GM12878 (cell line): Measurements from ENCODE around the gene CELSR1. TPM values are rescaled to one million over a fixed set of nuclear protein-coding genes. Genes with fewer than 3 reads are reported as not detected.

Experiments used
- ATAC-seq: fragments of 200-7000 bp; cut with Tn5 transposase; 3 replicates; pipeline ENCODE4 v1.9.1; 2020; ENCODE audit warnings: mild to moderate bottlenecking, moderate library complexity
- BruUV-seq: library from RNA; stranded (reverse); fragments of 400-500 nt; replicated peaks from 2 replicates; lab custom pipeline; 2021; lab: Mats Ljungman, UMichigan
- CTCF ChIA-PET: fragments of 300-600 bp; sonication (Branson Sonifier 250); formaldehyde crosslinking; extraction: SDS; loops from one replicate; lab custom pipeline; 2021; ENCODE audit warnings: inconsistent platforms; lab: Yijun Ruan, JAX
- POLR2A ChIA-PET: fragments of 350-600 bp; formaldehyde crosslinking; extraction: SDS; loops from one replicate; lab custom pipeline; 2021; ENCODE audit warnings: inconsistent platforms; lab: Charles Lee
- RAD21 ChIA-PET: fragments of 300-600 bp; sonication (Branson Sonifier 250); formaldehyde crosslinking; loops from one replicate; lab custom pipeline; 2023; ENCODE audit warnings: antibody characterized with exemption; ENCODE audit not compliant: unreplicated experiment; lab: Charles Lee
- SMC1A ChIA-PET: fragments of 300-600 bp; sonication (Branson Sonifier 250); formaldehyde crosslinking; loops from one replicate; lab custom pipeline; 2023; ENCODE audit not compliant: unreplicated experiment, uncharacterized antibody; lab: Charles Lee
- DNase-seq: peaks from one replicate; pipeline ENCODE4 v3.0.0-alpha.2; 2011; ENCODE audit warnings: low read depth, low spot score
- FAIRE-seq: peaks from 3 replicates; lab custom pipeline; 2011; peaks lifted over from hg19 to GRCh38; lab: Jason Lieb, UNC
- H2AFZ ChIP-seq: 2 replicates; pipeline ENCODE4 v1.6.0; 2011; ENCODE audit warnings: low read depth, low read length, control low read depth; ENCODE audit not compliant: control insufficient read depth
- H3K27ac ChIP-seq: 2 replicates; pipeline ENCODE4 v1.5.1; 2011; ENCODE audit warnings: control low read depth; ENCODE audit not compliant: control insufficient read depth, insufficient read depth
- H3K27me3 ChIP-seq, 2 experiments: replicated peaks in 1 of 2; 2 replicates each; pipeline versions ENCODE4 v1.6.0 to v1.6.1; 2011; ENCODE audit warnings: low read length in 1 of 2; ENCODE audit not compliant: control insufficient read depth in 2 of 2, insufficient read depth in 2 of 2
- H3K36me3 ChIP-seq, 2 experiments: 2 replicates each; pipeline ENCODE4 v1.5.1; 2011; ENCODE audit warnings: low read length in 1 of 2; ENCODE audit not compliant: control insufficient read depth in 2 of 2, insufficient read depth in 2 of 2
- H3K4me1 ChIP-seq: 2 replicates; pipeline ENCODE4 v1.6.1; 2011; ENCODE audit warnings: mild to moderate bottlenecking, low read length, moderate library complexity, mixed read lengths; ENCODE audit not compliant: control insufficient read depth, insufficient read depth
- H3K4me2 ChIP-seq: 2 replicates; pipeline ENCODE4 v1.6.0; 2011; ENCODE audit warnings: control low read depth; ENCODE audit not compliant: control insufficient read depth, insufficient read depth
- H3K4me3 ChIP-seq: fragments of 200-600 bp; sonication (generic); 2 replicates; pipeline ENCODE4 v1.5.1; 2016
- H3K79me2 ChIP-seq: 2 replicates; pipeline ENCODE4 v1.6.0; 2011; ENCODE audit warnings: low read length; ENCODE audit not compliant: control insufficient read depth, insufficient read depth
- H3K9ac ChIP-seq: 2 replicates; pipeline ENCODE4 v1.8.0; 2011; ENCODE audit warnings: low read length, control low read depth, mixed read lengths; ENCODE audit not compliant: control insufficient read depth, insufficient read depth
- H3K9me3 ChIP-seq: replicated peaks from 3 replicates; pipeline ENCODE4 v1.5.1; 2011; ENCODE audit warnings: mild to moderate bottlenecking, low read length; ENCODE audit not compliant: control insufficient read depth, insufficient read depth
- H4K20me1 ChIP-seq: 2 replicates; pipeline ENCODE4 v1.6.0; 2011; ENCODE audit not compliant: control insufficient read depth, insufficient read depth
- ATF7 ChIP-seq: fragments of 450-650 bp; IDR thresholded peaks from 2 replicates; pipeline ENCODE4 v1.6.1; 2016; ENCODE audit warnings: low read depth, mild to moderate bottlenecking
- BHLHE40 ChIP-seq, 2 experiments: fragments of 450-650 bp in 1 of 2; IDR thresholded peaks; 2 replicates each; pipeline ENCODE4 v1.6.1; 2011 to 2017; ENCODE audit warnings: low read depth in 2 of 2, borderline replicate concordance in 1 of 2, improper control_type of control experiment in 1 of 2, low read length in 1 of 2, mild to moderate bottlenecking in 1 of 2
- EGR1 ChIP-seq, 2 experiments: IDR thresholded peaks; 1 replicate in 1 of 2; 2 replicates in 1 of 2; pipeline ENCODE4 v1.6.1; 2011 to 2012; ENCODE audit warnings: low read depth in 2 of 2, low read length in 2 of 2, borderline replicate concordance in 1 of 2, mild to moderate bottlenecking in 1 of 2, moderate library complexity in 1 of 2
- IKZF1 ChIP-seq: fragments of 450-650 bp; conservative IDR thresholded peaks from 2 replicates; pipeline ENCODE4 v1.6.1; 2017; ENCODE audit warnings: antibody characterized with exemption, mild to moderate bottlenecking
- MAX ChIP-seq: IDR thresholded peaks from 2 replicates; pipeline ENCODE4 v1.6.1; 2012; ENCODE audit warnings: low read depth, low read length, improper control_type of control experiment
- MTA2 ChIP-seq: fragments of 450-650 bp; IDR thresholded peaks from 2 replicates; pipeline ENCODE4 v1.6.1; 2016; ENCODE audit warnings: low read depth, mild to moderate bottlenecking, moderate library complexity
- MTA3 ChIP-seq: IDR thresholded peaks from 2 replicates; pipeline ENCODE4 v1.6.1; 2012; ENCODE audit warnings: low read length, inconsistent platforms, borderline replicate concordance
- NBN ChIP-seq: fragments of 450-650 bp; IDR thresholded peaks from 2 replicates; pipeline ENCODE4 v1.6.1; 2016
- PAX5 ChIP-seq: IDR thresholded peaks from 2 replicates; pipeline ENCODE4 v1.6.1; 2011; ENCODE audit warnings: low read depth, low read length, borderline replicate concordance
- RELB ChIP-seq: fragments of 450-650 bp; IDR thresholded peaks from 2 replicates; pipeline ENCODE4 v1.6.1; 2017; ENCODE audit warnings: low read depth, mild to moderate bottlenecking, moderate library complexity
- SPI1 ChIP-seq: IDR thresholded peaks from 2 replicates; pipeline ENCODE4 v1.6.1; 2011; ENCODE audit warnings: low read depth, mild to moderate bottlenecking, low read length, moderate library complexity, borderline replicate concordance; ENCODE audit not compliant: insufficient read depth
- ZNF384 ChIP-seq: IDR thresholded peaks from 2 replicates; pipeline ENCODE4 v1.6.1; 2012; ENCODE audit warnings: low read depth, mild to moderate bottlenecking, low read length, improper control_type of control experiment, borderline replicate concordance
- WGBS: methylation state at CpG from one replicate; pipeline ENCODE4 v1.1.6; 2016; ENCODE audit warnings: low lambda C conversion rate; ENCODE audit not compliant: insufficient replicate concordance, insufficient coverage; ENCODE audit errors: missing lambda C conversion rate; 5-methylcytosine and 5-hydroxymethylcytosine counted together
- in situ Hi-C: fragments of 300-500 bp; cut with MboI; formaldehyde crosslinking; loops from 9 replicates; pipeline ENCODE4 v1.14.3; 2018; ENCODE audit warnings: mixed read lengths
- intact Hi-C: fragments of 100-400 bp; cut with micrococcal nuclease; formaldehyde crosslinking; loops from one replicate; pipeline ENCODE4 v1.14.2; 2022; ENCODE audit not compliant: unreplicated experiment
- polyA plus RNA-seq, 11 experiments: library from polyadenylated mRNA; depleted of rRNA in 4 of 11; unstranded in 6 of 11; stranded (reverse) in 5 of 11; fragments of >200 nt; fragmentation: Nextera tagmentation in 4 of 11; fragmentation: Illumina TruSeq in 1 of 11; extraction: Ambion mirVana in 4 of 11; extraction: Trizol in 1 of 11; gene quantifications; 1 replicate in 1 of 11; 2 replicates in 10 of 11; pipeline versions ENCODE4 v1.2.1 to v1.2.3, GENCODE V29; 2011 to 2016; ENCODE audit warnings: inconsistent platforms in 2 of 11, missing spikeins in 2 of 11, low read depth in 1 of 11
- total RNA-seq, 4 experiments: library from RNA; depleted of rRNA in 3 of 4; stranded (reverse); fragments of >200 nt in 3 of 4; fragmentation: Illumina TruSeq in 1 of 4; extraction: Trizol in 1 of 4; gene quantifications; 2 replicates each; pipeline versions ENCODE4 v1.2.1 to v1.2.3, GENCODE V29; 2013 to 2021
- TF ChIP-seq, protein P1 (sequence below): fragments of 450-650 bp; IDR thresholded peaks from 2 replicates; pipeline ENCODE4 v1.6.1; 2016; ENCODE audit warnings: mild to moderate bottlenecking
- TF ChIP-seq, protein P2 (sequence below): fragments of 450-650 bp; IDR thresholded peaks from 2 replicates; pipeline ENCODE4 v1.6.1; 2018; ENCODE audit warnings: borderline replicate concordance, mild to moderate bottlenecking; ENCODE audit not compliant: partially characterized antibody
- TF ChIP-seq, protein P3 (sequence below): fragments of 150-350 bp; IDR thresholded peaks from 2 replicates; pipeline ENCODE4 v1.6.1; 2014; ENCODE audit warnings: mild to moderate bottlenecking, low read depth, low read length

Gene CELSR1
- total and polyA plus RNA-seq, 10 of the 15 experiments (the other 5 are each of a cell fraction or from before 2014, with no cell fraction given): 0.05 to 1.7 (median 0.35) TPM; not detected in 2

DNA sequence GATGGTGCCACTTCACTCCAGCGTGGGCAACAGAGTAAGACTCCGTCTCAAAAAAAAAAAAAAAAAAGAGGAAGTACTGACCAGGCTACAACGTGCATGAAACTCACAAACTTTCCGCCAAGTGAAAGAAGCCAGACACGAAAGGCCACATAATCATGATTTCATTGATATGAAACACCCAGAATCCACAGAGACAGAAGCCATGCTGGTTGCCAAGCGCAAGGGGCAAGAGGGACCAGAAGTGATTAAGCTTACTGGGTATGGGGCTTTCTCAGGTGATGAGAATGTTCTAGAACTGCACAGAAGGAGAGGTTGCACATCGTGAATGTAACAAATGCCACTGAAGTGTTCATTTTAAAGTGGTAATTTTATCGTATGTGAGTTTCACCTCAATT lies 60.9 kb downstream of the CELSR1 start:
- FAIRE-seq (peak; percentile 57), ATAC-seq (peak; percentile 96), DNase-seq (peak; percentile 79)
- H3K79me2 ChIP-seq: no peaks in the 10 kb centered on the region
- in situ Hi-C loops (no loop called here), intact Hi-C loops (loop anchor here (5.0 kb wide), 1 partner anchor 44 kb away; no protein-coding TSS in a partner anchor)
- BruUV-seq: no TSS peak
- 15% methylated on average over 6 of the region's 8 CpGs for WGBS
- no peak overlapping the region for H3K4me3 ChIP-seq
- no peaks in the 10 kb centered on the region for H4K20me1 ChIP-seq
- no peaks in the 10 kb centered on the region; the same call in 1 of the 3 replicates for H3K9me3 ChIP-seq
- ChIA-PET SMC1A (interaction anchor here (2.8 kb wide), 1 partner anchor 12 kb away, joined by 9 read pairs; no protein-coding TSS in a partner anchor), CTCF (interaction anchor here (1.0 to 1.4 kb wide), 3 partner anchors 9 to 108 kb away, joined by 3 to 4 read pairs (median 4); no protein-coding TSS in a partner anchor), RAD21 (interaction anchor here (0.6 to 1.1 kb wide), 2 partner anchors 12 to 115 kb away, joined by 3 read pairs; no protein-coding TSS in a partner anchor), POLR2A (interaction anchor here (0.7 kb wide), 2 partner anchors 12 to 115 kb away, joined by 3 to 4 read pairs; no protein-coding TSS in a partner anchor)
- H3K4me1 ChIP-seq: no peaks in the 10 kb centered on the region
- H3K36me3 ChIP-seq: no peaks in the 10 kb centered on the region
- H2AFZ ChIP-seq: no peak overlapping the region
- no peak overlapping the region for H3K27ac ChIP-seq
- no peaks in the 10 kb centered on the region; a peak in 1 of 4 replicates for H3K27me3 ChIP-seq
- H3K9ac ChIP-seq: no peak overlapping the region
- H3K4me2 ChIP-seq: no peak overlapping the region
- TF ChIP-seq NBN (peak; percentile 86), ZNF384 (peak; percentile 76), SPI1 (peak; percentile 73; the same call in 1 of the 2 replicates), RELB (peak; percentile 64; the same call in 1 of the 2 replicates), EGR1 (IDR thresholded peaks at IDR 0.05; ENCODE audit: borderline replicate concordance in 1 of 2, low read depth in 2 of 2, low read length in 2 of 2) (no peak), MAX (no peak), ATF7 (peak; percentile 86), MTA2 (0 out of 2 replicates have a peak, but pooled peaks have one; percentile 14), MTA3 (no peak), IKZF1 (no peak), BHLHE40 (IDR thresholded peaks at IDR 0.05; ENCODE audit: borderline replicate concordance in 1 of 2, low read depth in 2 of 2, low read length in 1 of 2) (peak; percentile 49 to 54; a peak in 2 of 4 replicates), PAX5 (0 out of 2 replicates have a peak, but pooled peaks have one; percentile 18)
- TF ChIP-seq, protein P1, sequence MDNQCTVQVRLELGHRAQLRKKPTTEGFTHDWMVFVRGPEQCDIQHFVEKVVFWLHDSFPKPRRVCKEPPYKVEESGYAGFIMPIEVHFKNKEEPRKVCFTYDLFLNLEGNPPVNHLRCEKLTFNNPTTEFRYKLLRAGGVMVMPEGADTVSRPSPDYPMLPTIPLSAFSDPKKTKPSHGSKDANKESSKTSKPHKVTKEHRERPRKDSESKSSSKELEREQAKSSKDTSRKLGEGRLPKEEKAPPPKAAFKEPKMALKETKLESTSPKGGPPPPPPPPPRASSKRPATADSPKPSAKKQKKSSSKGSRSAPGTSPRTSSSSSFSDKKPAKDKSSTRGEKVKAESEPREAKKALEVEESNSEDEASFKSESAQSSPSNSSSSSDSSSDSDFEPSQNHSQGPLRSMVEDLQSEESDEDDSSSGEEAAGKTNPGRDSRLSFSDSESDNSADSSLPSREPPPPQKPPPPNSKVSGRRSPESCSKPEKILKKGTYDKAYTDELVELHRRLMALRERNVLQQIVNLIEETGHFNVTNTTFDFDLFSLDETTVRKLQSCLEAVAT: 0 out of 2 replicates have a peak, but pooled peaks have one; percentile 50
- TF ChIP-seq, protein P2, sequence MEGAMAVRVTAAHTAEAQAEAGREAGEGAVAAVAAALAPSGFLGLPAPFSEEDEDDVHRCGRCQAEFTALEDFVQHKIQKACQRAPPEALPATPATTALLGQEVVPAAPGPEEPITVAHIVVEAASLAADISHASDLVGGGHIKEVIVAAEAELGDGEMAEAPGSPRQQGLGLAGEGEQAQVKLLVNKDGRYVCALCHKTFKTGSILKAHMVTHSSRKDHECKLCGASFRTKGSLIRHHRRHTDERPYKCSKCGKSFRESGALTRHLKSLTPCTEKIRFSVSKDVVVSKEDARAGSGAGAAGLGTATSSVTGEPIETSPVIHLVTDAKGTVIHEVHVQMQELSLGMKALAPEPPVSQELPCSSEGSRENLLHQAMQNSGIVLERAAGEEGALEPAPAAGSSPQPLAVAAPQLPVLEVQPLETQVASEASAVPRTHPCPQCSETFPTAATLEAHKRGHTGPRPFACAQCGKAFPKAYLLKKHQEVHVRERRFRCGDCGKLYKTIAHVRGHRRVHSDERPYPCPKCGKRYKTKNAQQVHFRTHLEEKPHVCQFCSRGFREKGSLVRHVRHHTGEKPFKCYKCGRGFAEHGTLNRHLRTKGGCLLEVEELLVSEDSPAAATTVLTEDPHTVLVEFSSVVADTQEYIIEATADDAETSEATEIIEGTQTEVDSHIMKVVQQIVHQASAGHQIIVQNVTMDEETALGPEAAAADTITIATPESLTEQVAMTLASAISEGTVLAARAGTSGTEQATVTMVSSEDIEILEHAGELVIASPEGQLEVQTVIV: no peak
- TF ChIP-seq, protein P3, sequence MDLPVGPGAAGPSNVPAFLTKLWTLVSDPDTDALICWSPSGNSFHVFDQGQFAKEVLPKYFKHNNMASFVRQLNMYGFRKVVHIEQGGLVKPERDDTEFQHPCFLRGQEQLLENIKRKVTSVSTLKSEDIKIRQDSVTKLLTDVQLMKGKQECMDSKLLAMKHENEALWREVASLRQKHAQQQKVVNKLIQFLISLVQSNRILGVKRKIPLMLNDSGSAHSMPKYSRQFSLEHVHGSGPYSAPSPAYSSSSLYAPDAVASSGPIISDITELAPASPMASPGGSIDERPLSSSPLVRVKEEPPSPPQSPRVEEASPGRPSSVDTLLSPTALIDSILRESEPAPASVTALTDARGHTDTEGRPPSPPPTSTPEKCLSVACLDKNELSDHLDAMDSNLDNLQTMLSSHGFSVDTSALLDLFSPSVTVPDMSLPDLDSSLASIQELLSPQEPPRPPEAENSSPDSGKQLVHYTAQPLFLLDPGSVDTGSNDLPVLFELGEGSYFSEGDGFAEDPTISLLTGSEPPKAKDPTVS: peak; percentile 15; the same call in 1 of the 2 replicates
